Neural cell (in vitro differentiated cells): Measurements from ENCODE around the gene MOB2. TPM values are rescaled to one million over a fixed set of nuclear protein-coding genes. Genes with fewer than 3 reads are reported as not detected.

Source experiments
- H2AFZ ChIP-seq: fragments of 200-600, 300-800 bp; sonication (generic), shearing (Covaris generic); 2 replicates; pipeline ENCODE4 v1.6.0; 2014; ENCODE audit warnings: low read depth, mild to moderate bottlenecking, antibody characterized with exemption, low read length, moderate library complexity
- H3F3A ChIP-seq: fragments of 200-600 bp; shearing (Covaris generic); 2 replicates; pipeline ENCODE4 v1.6.1; 2016; ENCODE audit warnings: mild to moderate bottlenecking, moderate library complexity, mixed read lengths, antibody characterized with exemption, low read length; ENCODE audit not compliant: insufficient read depth, poor library complexity, severe bottlenecking
- H3K27ac ChIP-seq: fragments of 200-600, 300-800 bp; sonication (generic), shearing (Covaris generic); 2 replicates; pipeline ENCODE4 v1.5.1; 2014; ENCODE audit warnings: mild to moderate bottlenecking, low read length, moderate library complexity
- H3K27me3 ChIP-seq: fragments of 300-800, 200-600 bp; sonication (generic), shearing (Covaris generic); 2 replicates; pipeline ENCODE4 v1.6.0; 2014; ENCODE audit warnings: mild to moderate bottlenecking, low read depth, low read length, moderate library complexity; ENCODE audit not compliant: insufficient read depth
- H3K36me3 ChIP-seq: fragments of 300-800, 200-600 bp; sonication (generic), shearing (Covaris generic); 2 replicates; pipeline ENCODE4 v1.5.1; 2014; ENCODE audit warnings: mild to moderate bottlenecking, antibody characterized with exemption, low read length, moderate library complexity; ENCODE audit not compliant: insufficient read depth
- H3K4me2 ChIP-seq: fragments of 300-800, 200-600 bp; sonication (generic), shearing (Covaris generic); 2 replicates; pipeline ENCODE4 v1.6.0; 2014; ENCODE audit warnings: mild to moderate bottlenecking, low read length
- H3K4me3 ChIP-seq: fragments of 300-800, 200-600 bp; sonication (generic), shearing (Covaris generic); 2 replicates; pipeline ENCODE4 v1.5.1; 2014; ENCODE audit warnings: mild to moderate bottlenecking, low read length, moderate library complexity
- H3K79me2 ChIP-seq: fragments of 200-600 bp; shearing (Covaris generic); replicated peaks from 2 replicates; pipeline ENCODE4 v1.6.0; 2014; ENCODE audit warnings: mild to moderate bottlenecking, low read length, moderate library complexity; ENCODE audit not compliant: insufficient read depth
- H3K9ac ChIP-seq: fragments of 300-800, 200-600 bp; sonication (generic), shearing (Covaris generic); 2 replicates; pipeline ENCODE4 v1.6.1; 2016; ENCODE audit warnings: mild to moderate bottlenecking, low read length, mixed read lengths
- H3K9me2 ChIP-seq: fragments of 200-600 bp; shearing (Covaris generic); 2 replicates; pipeline ENCODE4 v1.6.1; 2016; ENCODE audit warnings: mild to moderate bottlenecking, low read length, mixed read lengths; ENCODE audit not compliant: insufficient read depth
- H3K9me3 ChIP-seq: fragments of 200-600, 300-800 bp; sonication (generic), shearing (Covaris generic); 2 replicates; pipeline ENCODE4 v1.6.1; 2016; ENCODE audit warnings: mild to moderate bottlenecking, mixed run types, low read length, moderate library complexity, mixed read lengths
- H4K20me1 ChIP-seq: fragments of 200-600 bp; shearing (Covaris generic); 2 replicates; pipeline ENCODE4 v1.6.1; 2016; ENCODE audit warnings: mild to moderate bottlenecking, mixed run types; ENCODE audit not compliant: insufficient read depth
- CTCF ChIP-seq: fragments of 450-650 bp; IDR thresholded peaks from 2 replicates; pipeline ENCODE4 v1.5.1; 2014; ENCODE audit warnings: antibody characterized with exemption, mild to moderate bottlenecking, moderate library complexity; ENCODE audit not compliant: poor library complexity, severe bottlenecking
- EP300 ChIP-seq: fragments of 450-650 bp; conservative IDR thresholded peaks from 2 replicates; pipeline ENCODE4 v1.6.1; 2014; ENCODE audit warnings: antibody characterized with exemption, mild to moderate bottlenecking, moderate library complexity; ENCODE audit not compliant: poor library complexity, severe bottlenecking
- EZH2 ChIP-seq: fragments of 200-600, 300-800 bp; shearing (Covaris generic), sonication (generic); IDR thresholded peaks from 2 replicates; pipeline ENCODE4 v1.6.1; 2014; ENCODE audit warnings: antibody characterized with exemption, low read length, borderline replicate concordance, mild to moderate bottlenecking; ENCODE audit not compliant: insufficient read depth, poor library complexity, severe bottlenecking
- MXI1 ChIP-seq: fragments of 450-650 bp; conservative IDR thresholded peaks from 2 replicates; pipeline ENCODE4 v1.6.1; 2014; ENCODE audit warnings: antibody characterized with exemption, mild to moderate bottlenecking; ENCODE audit not compliant: poor library complexity, severe bottlenecking
- POLR2AphosphoS5 ChIP-seq: IDR thresholded peaks from 2 replicates; pipeline ENCODE4 v1.6.1; 2012
- RAD21 ChIP-seq: fragments of 450-650 bp; conservative IDR thresholded peaks from 2 replicates; pipeline ENCODE4 v1.6.1; 2014; ENCODE audit warnings: antibody characterized with exemption, mild to moderate bottlenecking, moderate library complexity
- REST ChIP-seq: IDR thresholded peaks from 2 replicates; pipeline ENCODE4 v1.6.1; 2012; ENCODE audit warnings: borderline replicate concordance
- SMC3 ChIP-seq: fragments of 450-650 bp; conservative IDR thresholded peaks from 2 replicates; pipeline ENCODE4 v1.6.1; 2014; ENCODE audit warnings: antibody characterized with exemption, mild to moderate bottlenecking, moderate library complexity; ENCODE audit not compliant: poor library complexity
- TAF1 ChIP-seq: IDR thresholded peaks from 2 replicates; pipeline ENCODE4 v1.6.1; 2012; ENCODE audit warnings: low read depth
- polyA plus RNA-seq: library from polyadenylated mRNA; depleted of rRNA; stranded (reverse); fragments of >200 nt; gene quantifications from 2 replicates; pipeline ENCODE4 v1.2.3, GENCODE V29; 2014

Gene MOB2
- polyA plus RNA-seq, 1 donor from 2014 or later, result 33.2 TPM

GRCh38 chr11:1507381-1508140 is 21.0 kb upstream of the MOB2 start:
- Histone ChIP-seq H3K79me2 (no peaks in the 10 kb centered on the region), H3K9me3 (no peaks in the 10 kb centered on the region), H3K4me3 (no peak overlapping the region), H4K20me1 (no peaks in the 10 kb centered on the region), H3F3A (no peaks in the 10 kb centered on the region), H3K9ac (no peak overlapping the region), H3K27ac (no peak overlapping the region), H3K27me3 (no peaks in the 10 kb centered on the region), H3K9me2 (no peaks in the 10 kb centered on the region), H2AFZ (no peak overlapping the region), H3K4me2 (no peak overlapping the region), H3K36me3 (no peaks in the 10 kb centered on the region)
- TF ChIP-seq RAD21 (no peak), REST (no peak), EP300 (no peak), EZH2 (no peak), CTCF (no peak), SMC3 (no peak), MXI1 (no peak), POLR2AphosphoS5 (no peak), TAF1 (no peak)

GRCh38 chr11:1506981-1507380 is 20.4 kb upstream of the MOB2 start:
- Histone ChIP-seq H3K4me2 (no peak overlapping the region), H4K20me1 (no peaks in the 10 kb centered on the region), H3K9me3 (no peaks in the 10 kb centered on the region), H3K9ac (no peak overlapping the region), H3K27me3 (no peaks in the 10 kb centered on the region), H3K36me3 (no peaks in the 10 kb centered on the region), H3K79me2 (no peaks in the 10 kb centered on the region), H3K9me2 (no peaks in the 10 kb centered on the region), H3K4me3 (no peak overlapping the region), H3K27ac (no peak overlapping the region), H3F3A (no peaks in the 10 kb centered on the region), H2AFZ (no peak overlapping the region)
- TF ChIP-seq REST (no peak), MXI1 (no peak), SMC3 (no peak), RAD21 (no peak), EP300 (no peak), EZH2 (no peak), POLR2AphosphoS5 (no peak), CTCF (no peak), TAF1 (no peak)
